Heart right ventricle (tissue), 16 donors: ENCODE data around the gene PLAC8L1. TPM values are rescaled to one million over a fixed set of nuclear protein-coding genes. Genes with fewer than 3 reads are reported as not detected.

Experiments used
- ATAC-seq, 8 donors: fragments of 200-7000 bp; cut with Tn5 transposase; one replicate each; pipeline ENCODE4 v1.9.1; 2020; ENCODE audit warnings: mild to moderate bottlenecking in 8 of 8, moderate library complexity in 8 of 8, moderate number of reproducible peaks in 1 of 8
- DNase-seq, 2 donors: peaks; one replicate each; pipeline ENCODE4 v3.0.0-alpha.2; 2020
- H3K27ac ChIP-seq, 10 donors: fragments of 200-600 bp; sonication (generic) in 2 of 10; one replicate each; pipeline versions ENCODE4 v1.5.0 to v1.8.0; 2020 to 2022; ENCODE audit warnings: mild to moderate bottlenecking in 3 of 10
- H3K27me3 ChIP-seq, 7 donors: fragments of 200-600 bp; one replicate each; pipeline ENCODE4 v1.8.0; 2021 to 2022; ENCODE audit warnings: mild to moderate bottlenecking in 2 of 7
- H3K36me3 ChIP-seq, 9 donors: fragments of 200-600 bp; sonication (generic) in 1 of 9; one replicate each; pipeline versions ENCODE4 v1.5.0 to v1.8.0; 2020 to 2022; ENCODE audit warnings: mild to moderate bottlenecking in 2 of 9
- H3K4me1 ChIP-seq, 9 donors: fragments of 200-600 bp; sonication (generic) in 1 of 9; one replicate each; pipeline versions ENCODE4 v1.5.0 to v1.8.0; 2020 to 2022; ENCODE audit warnings: mild to moderate bottlenecking in 4 of 9
- H3K4me3 ChIP-seq, 10 donors: fragments of 200-600 bp; sonication (generic) in 2 of 10; one replicate each; pipeline versions ENCODE4 v1.5.0 to v1.8.0; 2020 to 2022; ENCODE audit warnings: mild to moderate bottlenecking in 7 of 10, moderate library complexity in 2 of 10
- H3K9me3 ChIP-seq, 11 donors: fragments of 200-600 bp in 10 of 11; sonication (generic) in 2 of 11; one replicate each; pipeline versions ENCODE4 v1.5.0 to v1.8.0; 2013 to 2022; ENCODE audit warnings: mild to moderate bottlenecking in 2 of 11, control low read depth in 1 of 11, moderate library complexity in 1 of 11
- CTCF ChIP-seq, 9 donors: fragments of 200-600 bp; sonication (generic) in 2 of 9; IDR thresholded peaks; one replicate each; pipeline versions ENCODE4 v1.5.0 to v1.8.0; 2021 to 2022; ENCODE audit warnings: antibody characterized with exemption in 9 of 9, mild to moderate bottlenecking in 5 of 9, moderate library complexity in 1 of 9
- WGBS, 2 donors: extraction: QIAGEN DNeasy Blood & Tissue Kit; methylation state at CpG; one replicate each; pipeline ENCODE4 v1.1.7; 2013; ENCODE audit warnings: inconsistent platforms in 1 of 2; 5-methylcytosine and 5-hydroxymethylcytosine counted together
- intact Hi-C, 10 donors: fragments of 100-400 bp; cut with DNase I; formaldehyde crosslinking; loops; one replicate each; pipeline versions ENCODE4 v1.11.1 to v1.14.2; 2022
- polyA plus RNA-seq, 2 donors: library from polyadenylated mRNA; stranded (reverse); fragments of 200-250 nt; gene quantifications; one replicate each; pipeline ENCODE4 v1.2.3, GENCODE V29; 2013
- total RNA-seq, 10 donors: library from RNA; stranded (reverse); fragmentation: NEBNext Ultra II Directional in 3 of 10; extraction: Animal tissue kit (Norgen Biotek cat#: 25700) in 3 of 10; gene quantifications; one replicate each; pipeline versions ENCODE4 v1.2.1 to v1.2.4, GENCODE V29; 2021 to 2023
- donor health status: Arrhythmogenic right ventricular cardiomyopathy.
- donor health status: ischemic (EF 13 %, LVEDD 7.1; RV severe dilation, severe dysfunction).
- donor health status: healthy with polysubstance abuse.
- donor health status: DM: no; HTN: yes; CAD: no.
- donor health status: DM: no; HTN: no; CAD: no.
- donor health status: ischemic (EF 25% LVEDD 6.9; RV normal size, moderate dysfunction).
- donor health status: ischemic (EF 25% LVEDD 5.7; RV mildly dilated, moderate dysfunction).
- donor health status: healthy.
- donor health status: DM: yes; HTN: yes; CAD: no.
- donor health status: Ischemic cardiomyopathy.
- donor health status: ischemic (EF 35%, LVEDD 5.7; RV mildly dilated, moderate dysfunction).
- donor health status: nonischemic (EF 11% LVEDD 7.7; RV severe dilation, severe dysfunction).
- donor health status: DM: yes; HTN: yes; CAD: no.
- donor health status: PGD.
- donor health status: ischemic (EF 29% LVEDD 5.4; RV normal size, mild dysfunction).
- donor health status: nonischemic (EF 23%, LVEDD 6.1; RV moderate dilation, normal function).

Gene PLAC8L1
- total and polyA plus RNA-seq, 12 donors = 0.16 to 0.98 (median 0.56) TPM; not detected in 7

GRCh38 chr5:146068206-146068605 is 37.2 kb downstream of the PLAC8L1 start:
- H3K9me3 ChIP-seq = no peaks in the 10 kb centered on the region
- DNase-seq (peak in 1 of 2 donors; percentile 25), ATAC-seq (peak in 7 of 8 donors; percentile 28 to 68 (median 58))
- WGBS, 2 donors = 36 to 49% methylated on average over 9 of the region's 9 CpGs
- peak overlapping the region in 3 of 10 donors; percentile 4 to 31 (median 24) for H3K4me3 ChIP-seq
- H3K27me3 ChIP-seq = no peaks in the 10 kb centered on the region
- intact Hi-C loops = loop anchor here in 2 of 10 donors (5.0 to 10.0 kb wide), 3 partner anchors 34 to 57 kb away; no protein-coding TSS in a partner anchor
- H3K27ac ChIP-seq = peak overlapping the region in 9 of 10 donors; percentile 3 to 89 (median 77)
- no peaks in the 10 kb centered on the region for H3K36me3 ChIP-seq
- TF ChIP-seq CTCF (IDR thresholded peaks at IDR 0.05) = no peak
- peaks cover 6 to 85% (median 48%) of the 10 kb centered on the region in 9 donors for H3K4me1 ChIP-seq

DNA sequence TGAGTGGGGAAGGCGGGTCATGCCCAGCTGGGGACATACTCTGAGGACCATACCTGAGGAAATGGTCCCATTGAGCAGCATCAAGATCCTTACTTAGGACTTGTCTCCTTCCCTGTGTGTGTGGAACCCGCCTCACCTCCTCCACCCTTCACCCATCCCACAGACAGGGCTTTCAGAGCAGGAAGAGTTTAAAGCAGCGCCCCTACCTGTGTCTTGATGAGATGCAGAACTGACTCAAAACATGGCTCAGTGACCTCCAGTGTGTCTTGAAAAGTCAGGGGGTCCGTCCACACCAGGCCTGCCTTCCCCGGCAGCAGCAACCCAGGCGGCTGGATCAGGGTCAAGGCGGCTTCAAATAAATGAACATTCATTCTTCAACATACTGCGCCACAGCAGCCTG is 38.4 kb downstream of the PLAC8L1 start:
- Histone ChIP-seq H3K9me3 (no peaks in the 10 kb centered on the region), H3K4me1 (peaks cover 5 to 85% (median 41%) of the 10 kb centered on the region in 9 donors), H3K27ac (peak overlapping the region in 8 of 10 donors; percentile 58 to 89 (median 77)), H3K36me3 (peaks cover 0 to 7% (median 0%) of the 10 kb centered on the region in 9 donors), H3K27me3 (no peaks in the 10 kb centered on the region), H3K4me3 (peak overlapping the region in 2 of 10 donors; percentile 24 to 31)
- no peak for TF ChIP-seq CTCF (IDR thresholded peaks at IDR 0.05)
- ATAC-seq = no peak
- intact Hi-C loops = loop anchor here in 2 of 10 donors (5.0 to 10.0 kb wide), 3 partner anchors 35 to 58 kb away; no protein-coding TSS in a partner anchor
- no peak for DNase-seq
- 81 to 91% methylated on average over 8 of the region's 8 CpGs for WGBS, 2 donors

- peak overlapping the region; percentile 22 to 56 (median 46) for H3K4me3 ChIP-seq
- peaks cover 0 to 39% (median 8%) of the 10 kb centered on the region in 9 donors for H3K4me1 ChIP-seq
- H3K27me3 ChIP-seq = no peaks in the 10 kb centered on the region
- no peak for TF ChIP-seq CTCF (IDR thresholded peaks at IDR 0.05)
- DNase-seq = no peak
- H3K27ac ChIP-seq = peak overlapping the region; percentile 75 to 98 (median 89)
- peaks cover 0 to 7% (median 0%) of the 10 kb centered on the region in 9 donors for H3K36me3 ChIP-seq
- WGBS, 2 donors = 46 to 70% methylated on average over 5 of the region's 5 CpGs
- peak in 7 of 8 donors; percentile 2 to 20 (median 5) for ATAC-seq
- intact Hi-C loops = loop anchor here in 3 of 10 donors (5.0 to 10.0 kb wide), 3 partner anchors 55 to 65 kb away; no protein-coding TSS in a partner anchor
- H3K9me3 ChIP-seq = no peaks in the 10 kb centered on the region
Measured at GRCh38 chr5:146060221-146060585, 45.2 kb downstream of the PLAC8L1 start.

DNA sequence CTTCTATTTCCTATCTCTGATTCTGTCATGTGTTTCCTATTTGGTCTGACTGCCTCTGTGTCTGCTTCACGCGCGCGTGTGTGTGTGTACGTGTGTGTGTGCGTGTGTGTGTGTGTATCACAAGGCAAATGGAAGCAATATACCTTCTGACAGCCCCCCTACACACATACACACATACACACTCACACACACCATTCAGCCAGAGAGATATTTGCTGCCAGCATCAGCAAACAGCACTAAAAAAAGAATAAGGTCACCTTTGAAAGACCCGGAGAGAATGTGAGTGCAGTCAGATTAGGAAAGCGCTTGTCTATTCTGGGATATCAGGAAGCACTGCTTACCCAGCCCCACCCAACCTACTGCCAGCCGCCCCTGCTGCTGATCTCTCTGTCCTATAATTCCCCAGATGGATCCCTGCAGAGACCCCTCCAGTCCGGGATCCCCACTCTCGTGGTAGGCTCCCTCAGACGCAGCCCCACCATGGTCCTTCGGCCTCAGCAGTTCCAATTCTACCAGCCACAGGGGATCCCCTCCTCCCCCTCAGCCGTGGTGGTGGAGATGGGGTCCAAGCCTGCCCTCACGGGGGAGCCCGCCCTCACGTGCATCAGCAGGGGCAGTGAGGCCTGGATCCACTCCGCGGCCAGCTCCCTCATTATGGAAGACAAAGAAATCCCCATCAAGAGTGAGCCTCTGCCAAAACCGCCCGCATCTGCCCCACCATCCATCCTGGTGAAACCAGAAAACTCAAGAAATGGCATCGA is 45.7 kb downstream of the PLAC8L1 start:
- H3K27ac ChIP-seq = peak overlapping the region; percentile 75 to 98 (median 89)
- no peaks in the 10 kb centered on the region for H3K9me3 ChIP-seq
- intact Hi-C loops = loop anchor here in 8 of 10 donors (5.0 to 10.0 kb wide), 7 partner anchors 55 to 1855 kb away; partner anchors contain the start of gene PRELID2 (in 1 of the 8)
- H3K27me3 ChIP-seq = no peaks in the 10 kb centered on the region
- peak overlapping the region; percentile 22 to 56 (median 46) for H3K4me3 ChIP-seq
- ATAC-seq (peak; percentile 81 to 94 (median 91)), DNase-seq (peak; percentile 56 to 67)
- peaks cover 0 to 7% (median 0%) of the 10 kb centered on the region in 9 donors for H3K36me3 ChIP-seq
- WGBS, 2 donors = 30 to 43% methylated on average over 22 of the region's 22 CpGs
- peaks cover 0 to 36% (median 8%) of the 10 kb centered on the region in 9 donors for H3K4me1 ChIP-seq
- TF ChIP-seq CTCF (IDR thresholded peaks at IDR 0.05) = peak in 2 of 9 donors; percentile 11 to 26
